ENCODE results near the gene PRKCE. TPM values are rescaled to one million over a fixed set of nuclear protein-coding genes. Genes with fewer than 3 reads are reported as not detected.

The PRKCE gene
- total and polyA plus RNA-seq, 4 experiments from 2014 or later, result 1.8 to 21.7 (median 11.0) TPM

DNA sequence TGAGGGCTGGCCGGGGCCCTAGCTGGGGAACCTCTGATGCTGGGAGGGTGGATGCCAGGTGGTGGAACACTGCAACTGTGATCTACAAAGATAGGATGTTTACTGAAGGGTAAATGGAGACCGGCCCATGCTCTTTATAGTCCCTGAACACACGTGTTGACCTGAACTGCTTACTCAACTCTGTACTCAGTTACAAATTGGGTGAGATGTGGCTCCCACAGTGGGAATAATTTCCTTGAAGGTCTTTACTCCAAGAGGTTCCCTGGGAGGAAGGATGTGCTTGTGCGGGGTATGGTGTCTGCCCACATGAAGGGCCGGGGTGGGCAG is 254.1 kb downstream of the PRKCE start:
- no peak overlapping the region for H3K4me3 ChIP-seq (ENCODE audit: low read length in 2 of 2)
- no peaks in the 10 kb centered on the region for H3K9me3 ChIP-seq (ENCODE audit: control insufficient read depth in 1 of 2, low read length in 2 of 2)
- no peaks in the 10 kb centered on the region for H3K4me1 ChIP-seq (ENCODE audit: insufficient read depth, low read length)
- H3K4me3 Mint-ChIP-seq, result no peak overlapping the region
- no peaks in the 10 kb centered on the region for H3K36me3 ChIP-seq (ENCODE audit: insufficient read depth, low read length)
- H3K27ac Mint-ChIP-seq, result no peak overlapping the region
- no peaks in the 10 kb centered on the region for H3K27me3 ChIP-seq (ENCODE audit: insufficient read depth, low read length)
- no peak overlapping the region for H3K27ac ChIP-seq (ENCODE audit: low read depth, low read length)
- no peak for DNase-seq
- no peaks in the 10 kb centered on the region for H3K9me3 Mint-ChIP-seq
- peaks cover 0 to 2% of the 10 kb centered on the region in 2 donors for H3K36me3 Mint-ChIP-seq
- ChIA-PET POLR2A (ENCODE audit: partially characterized antibody) (no interaction called here), CTCF (ENCODE audit: partially characterized antibody) (no interaction called here)
- intact Hi-C loops (cut with micrococcal nuclease), result no loop called here
- peaks cover 0 to under 1% (median 0%) of the 10 kb centered on the region in 4 donors for H3K4me1 Mint-ChIP-seq
- no peaks in the 10 kb centered on the region for H3K27me3 Mint-ChIP-seq

DNA sequence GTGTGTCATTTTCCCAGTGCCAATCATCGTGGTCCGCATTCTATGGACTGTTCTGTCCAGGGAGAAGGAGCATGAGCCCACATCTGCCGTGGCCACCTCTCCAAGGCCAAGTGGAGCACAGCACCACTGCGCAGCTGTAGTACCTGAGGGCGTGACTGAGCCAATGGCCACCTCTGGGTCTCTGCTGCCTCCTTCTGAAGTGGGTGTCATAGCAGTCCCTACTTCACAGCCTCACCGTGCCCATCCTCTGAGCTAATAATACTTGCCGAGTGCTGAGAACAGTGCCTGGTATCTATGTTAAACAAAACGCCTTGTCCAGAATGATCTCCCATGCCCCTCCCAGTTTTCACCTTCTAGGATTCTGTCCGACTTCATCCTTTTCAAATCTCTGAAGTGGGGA is 256.1 kb downstream of the PRKCE start:
- no peak for DNase-seq
- Histone ChIP-seq H3K36me3 (ENCODE audit: insufficient read depth, low read length) (no peaks in the 10 kb centered on the region), H3K9me3 (ENCODE audit: control insufficient read depth in 1 of 2, low read length in 2 of 2) (no peaks in the 10 kb centered on the region), H3K4me3 (ENCODE audit: low read length in 2 of 2) (no peak overlapping the region), H3K4me1 (ENCODE audit: insufficient read depth, low read length) (no peaks in the 10 kb centered on the region), H3K27me3 (ENCODE audit: insufficient read depth, low read length) (no peaks in the 10 kb centered on the region), H3K27ac (ENCODE audit: low read depth, low read length) (no peak overlapping the region)
- CTCF ChIA-PET (ENCODE audit: partially characterized antibody), result no interaction called here
- Mint-ChIP-seq H3K27me3 (no peaks in the 10 kb centered on the region), H3K9me3 (no peaks in the 10 kb centered on the region), H3K4me1 (peaks cover 0 to 3% (median 0%) of the 10 kb centered on the region in 4 donors), H3K27ac (no peak overlapping the region), H3K36me3 (peaks cover 0 to 4% of the 10 kb centered on the region in 2 donors), H3K4me3 (no peak overlapping the region)
- POLR2A ChIA-PET (ENCODE audit: partially characterized antibody), result no interaction called here
- intact Hi-C loops (cut with micrococcal nuclease), result no loop called here

DNA sequence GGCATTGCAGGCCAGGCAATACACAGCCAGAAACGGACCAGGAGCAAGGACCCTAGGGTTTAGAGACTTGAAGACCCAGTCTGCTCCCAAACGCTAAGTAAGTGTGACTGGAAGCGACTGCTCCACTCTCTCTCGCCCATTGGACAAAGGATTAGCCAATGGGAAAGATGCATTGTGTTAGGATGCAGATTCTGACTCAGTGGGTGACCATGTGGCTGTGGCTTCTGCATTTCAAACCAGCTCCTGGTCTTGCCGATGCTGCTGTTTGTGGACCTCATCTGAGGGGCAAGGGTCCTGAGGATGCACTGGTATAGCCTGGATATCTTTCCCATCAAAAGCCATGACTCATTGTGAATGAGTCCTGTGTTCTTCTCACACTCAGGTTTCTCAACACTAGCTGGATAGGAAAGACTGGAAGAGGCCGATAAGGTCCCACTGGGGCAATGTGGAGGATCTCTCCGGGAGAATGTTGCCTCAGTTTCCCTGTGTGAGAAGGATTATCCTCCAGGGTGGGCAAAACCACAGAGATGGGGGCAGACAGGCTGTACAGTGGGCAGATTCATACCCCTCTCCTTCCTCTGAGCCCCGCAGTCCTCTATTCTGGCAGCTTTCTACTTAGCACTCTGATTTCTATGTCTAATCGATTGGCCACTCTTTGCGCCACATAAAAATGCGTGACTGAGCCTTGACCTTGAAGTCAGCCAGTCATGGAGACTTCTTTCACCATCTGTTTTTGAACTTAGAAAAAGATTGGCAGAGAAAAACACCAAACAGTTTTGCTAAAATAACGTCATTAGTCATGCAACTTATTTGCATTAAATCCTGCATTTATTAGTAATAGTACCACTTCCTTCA is 257.1 kb downstream of the PRKCE start:
- Mint-ChIP-seq H3K27ac (no peak overlapping the region), H3K9me3 (no peaks in the 10 kb centered on the region), H3K4me1 (peaks cover 0 to 3% (median 0%) of the 10 kb centered on the region in 4 donors), H3K4me3 (no peak overlapping the region), H3K36me3 (peaks cover 0 to 4% of the 10 kb centered on the region in 2 donors), H3K27me3 (no peaks in the 10 kb centered on the region)
- intact Hi-C loops (cut with micrococcal nuclease), result no loop called here
- H3K4me1 ChIP-seq (ENCODE audit: insufficient read depth, low read length), result no peaks in the 10 kb centered on the region
- CTCF ChIA-PET (ENCODE audit: partially characterized antibody), result no interaction called here
- POLR2A ChIA-PET (ENCODE audit: partially characterized antibody), result no interaction called here
- no peak overlapping the region for H3K27ac ChIP-seq (ENCODE audit: low read depth, low read length)
- H3K4me3 ChIP-seq (ENCODE audit: low read length in 2 of 2), result no peak overlapping the region
- H3K9me3 ChIP-seq (ENCODE audit: control insufficient read depth in 1 of 2, low read length in 2 of 2), result no peaks in the 10 kb centered on the region
- no peaks in the 10 kb centered on the region for H3K36me3 ChIP-seq (ENCODE audit: insufficient read depth, low read length)
- DNase-seq, result no peak
- no peaks in the 10 kb centered on the region for H3K27me3 ChIP-seq (ENCODE audit: insufficient read depth, low read length)

DNA sequence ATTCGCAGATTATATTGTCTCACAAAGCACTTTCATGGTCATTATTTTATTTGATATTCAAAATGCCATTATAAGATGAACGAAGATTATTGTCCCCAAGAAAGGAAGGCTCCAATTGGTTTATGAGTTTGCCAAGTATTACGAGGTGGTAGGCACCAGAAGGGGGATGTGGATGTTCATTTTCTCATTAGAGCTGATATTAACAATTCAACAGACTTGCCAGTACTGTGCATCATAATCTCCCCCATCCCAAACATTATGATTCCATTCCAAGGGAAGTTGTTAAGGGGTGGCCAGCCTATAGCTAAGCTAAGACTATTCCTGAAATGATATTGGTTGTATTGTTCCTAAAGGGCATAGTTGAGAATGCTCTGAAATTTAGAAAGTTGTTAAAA is 257.7 kb downstream of the PRKCE start:
- H3K27ac Mint-ChIP-seq, result no peak overlapping the region
- no peaks in the 10 kb centered on the region for H3K9me3 Mint-ChIP-seq
- intact Hi-C loops (cut with micrococcal nuclease), result no loop called here
- H3K4me3 Mint-ChIP-seq, result no peak overlapping the region
- Histone ChIP-seq H3K36me3 (ENCODE audit: insufficient read depth, low read length) (no peaks in the 10 kb centered on the region), H3K27ac (ENCODE audit: low read depth, low read length) (no peak overlapping the region), H3K9me3 (ENCODE audit: control insufficient read depth in 1 of 2, low read length in 2 of 2) (no peaks in the 10 kb centered on the region), H3K4me1 (ENCODE audit: insufficient read depth, low read length) (no peaks in the 10 kb centered on the region), H3K27me3 (ENCODE audit: insufficient read depth, low read length) (no peaks in the 10 kb centered on the region), H3K4me3 (ENCODE audit: low read length in 2 of 2) (no peak overlapping the region)
- ChIA-PET CTCF (ENCODE audit: partially characterized antibody) (no interaction called here), POLR2A (ENCODE audit: partially characterized antibody) (no interaction called here)
- H3K4me1 Mint-ChIP-seq, result peaks cover 0 to 3% (median 0%) of the 10 kb centered on the region in 4 donors
- H3K27me3 Mint-ChIP-seq, result no peaks in the 10 kb centered on the region
- no peak for DNase-seq
- H3K36me3 Mint-ChIP-seq, result peaks cover 0 to 4% of the 10 kb centered on the region in 2 donors

DNA sequence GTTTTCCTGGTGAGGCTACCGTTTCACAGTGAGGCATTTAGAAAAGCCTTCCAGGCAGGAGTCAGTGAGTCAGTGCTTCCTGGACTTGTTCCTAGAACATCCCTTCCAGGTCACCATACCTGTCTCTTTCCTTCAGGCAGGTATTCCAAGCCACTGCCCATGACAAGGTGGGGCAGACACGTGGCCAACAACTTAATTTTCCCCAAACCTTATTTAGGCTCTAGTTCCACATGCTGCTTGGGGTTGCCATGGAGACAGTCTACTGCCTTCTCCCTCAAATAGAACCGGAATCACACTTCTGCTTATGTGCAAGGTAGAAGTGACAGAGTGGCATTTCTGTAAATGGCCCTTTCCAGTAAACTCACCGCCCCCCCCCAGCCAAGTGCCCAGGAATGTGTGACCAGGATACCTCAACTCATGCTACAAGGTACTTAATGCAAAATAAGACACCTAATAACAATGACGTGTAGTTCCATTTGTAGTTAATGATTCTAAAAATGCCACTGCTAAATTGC is 258.3 kb downstream of the PRKCE start:
- intact Hi-C loops (cut with micrococcal nuclease), result no loop called here
- H3K27ac Mint-ChIP-seq, result no peak overlapping the region
- H3K4me3 ChIP-seq (ENCODE audit: low read length in 2 of 2), result no peak overlapping the region
- H3K9me3 ChIP-seq (ENCODE audit: control insufficient read depth in 1 of 2, low read length in 2 of 2), result no peaks in the 10 kb centered on the region
- H3K36me3 Mint-ChIP-seq, result peaks cover 0 to 4% of the 10 kb centered on the region in 2 donors
- H3K36me3 ChIP-seq (ENCODE audit: insufficient read depth, low read length), result no peaks in the 10 kb centered on the region
- H3K4me3 Mint-ChIP-seq, result no peak overlapping the region
- no peak overlapping the region for H3K27ac ChIP-seq (ENCODE audit: low read depth, low read length)
- no peaks in the 10 kb centered on the region for H3K4me1 ChIP-seq (ENCODE audit: insufficient read depth, low read length)
- DNase-seq, result no peak
- CTCF ChIA-PET (ENCODE audit: partially characterized antibody), result no interaction called here
- no peaks in the 10 kb centered on the region for H3K27me3 ChIP-seq (ENCODE audit: insufficient read depth, low read length)
- H3K9me3 Mint-ChIP-seq, result peaks cover 0 to 2% (median 0%) of the 10 kb centered on the region in 8 donors
- H3K4me1 Mint-ChIP-seq, result peaks cover 0 to 3% (median under 1%) of the 10 kb centered on the region in 4 donors
- POLR2A ChIA-PET (ENCODE audit: partially characterized antibody), result no interaction called here
- no peaks in the 10 kb centered on the region for H3K27me3 Mint-ChIP-seq

DNA sequence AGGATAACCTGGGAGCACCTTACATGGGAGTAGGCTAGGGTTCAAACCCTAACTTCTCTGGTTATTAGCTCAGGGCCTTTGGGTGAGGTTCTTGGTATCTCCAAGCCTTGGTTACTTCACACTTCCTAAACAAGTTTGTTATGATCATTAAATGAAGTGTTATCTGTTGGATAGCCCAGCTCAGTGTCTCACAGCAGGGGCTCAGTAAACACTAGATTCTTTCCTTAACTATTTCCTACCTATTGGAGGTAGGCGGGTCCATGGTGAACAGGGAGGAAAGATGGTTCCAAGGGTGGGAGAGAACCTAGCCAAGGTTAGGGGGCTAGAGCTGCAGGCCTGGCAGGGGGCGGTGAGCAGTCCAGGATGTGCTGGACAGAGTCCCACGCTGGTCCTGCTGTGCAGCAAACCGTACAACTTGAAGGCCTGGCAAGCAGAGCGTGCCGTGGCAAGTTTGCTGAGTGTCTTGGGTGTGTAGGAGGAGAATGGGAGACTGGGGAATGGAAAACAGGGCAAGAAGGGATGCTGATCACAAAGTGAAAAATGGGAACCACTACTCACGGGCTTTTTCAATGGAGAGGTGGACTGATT is 259.1 kb downstream of the PRKCE start:
- Mint-ChIP-seq H3K27me3 (no peaks in the 10 kb centered on the region), H3K4me3 (no peak overlapping the region), H3K4me1 (peaks cover 0 to 3% (median under 1%) of the 10 kb centered on the region in 4 donors), H3K36me3 (peaks cover 0 to 5% of the 10 kb centered on the region in 2 donors), H3K27ac (peak overlapping the region in 1 of 7 donors; percentile 77), H3K9me3 (peaks cover 0 to 2% (median 0%) of the 10 kb centered on the region in 8 donors)
- H3K9me3 ChIP-seq (ENCODE audit: control insufficient read depth in 1 of 2, low read length in 2 of 2), result no peaks in the 10 kb centered on the region
- POLR2A ChIA-PET (ENCODE audit: partially characterized antibody), result no interaction called here
- no peaks in the 10 kb centered on the region for H3K4me1 ChIP-seq (ENCODE audit: insufficient read depth, low read length)
- DNase-seq, result no peak
- no peaks in the 10 kb centered on the region for H3K27me3 ChIP-seq (ENCODE audit: insufficient read depth, low read length)
- CTCF ChIA-PET (ENCODE audit: partially characterized antibody), result no interaction called here
- no peaks in the 10 kb centered on the region for H3K36me3 ChIP-seq (ENCODE audit: insufficient read depth, low read length)
- intact Hi-C loops (cut with micrococcal nuclease), result no loop called here
- H3K27ac ChIP-seq (ENCODE audit: low read depth, low read length), result no peak overlapping the region
- no peak overlapping the region for H3K4me3 ChIP-seq (ENCODE audit: low read length in 2 of 2)

DNA sequence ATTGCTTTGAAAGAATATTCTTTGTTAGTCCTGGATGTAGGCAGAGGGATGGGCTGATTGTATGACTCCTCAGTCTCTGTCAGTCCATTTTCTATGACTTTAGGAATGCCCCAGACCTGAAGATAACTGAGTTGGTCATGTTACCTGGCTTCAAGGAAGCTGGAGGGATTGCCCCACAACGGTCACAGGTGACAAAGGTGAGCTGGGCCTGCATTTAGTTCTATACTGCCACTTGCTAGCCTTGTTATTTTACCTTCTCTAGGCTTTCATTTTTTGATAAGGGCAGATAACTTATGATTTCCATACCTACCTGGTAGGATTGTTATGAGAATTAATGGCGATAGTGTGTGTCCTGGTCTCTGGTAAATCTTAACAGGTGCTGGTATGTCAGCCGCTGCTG is 260.1 kb downstream of the PRKCE start:
- no peaks in the 10 kb centered on the region for H3K9me3 ChIP-seq (ENCODE audit: control insufficient read depth in 1 of 2, low read length in 2 of 2)
- Mint-ChIP-seq H3K4me1 (peaks cover 0 to 3% (median under 1%) of the 10 kb centered on the region in 4 donors), H3K27ac (no peak overlapping the region), H3K27me3 (no peaks in the 10 kb centered on the region), H3K9me3 (peaks cover 0 to 2% (median 0%) of the 10 kb centered on the region in 8 donors), H3K36me3 (peaks cover 0 to 10% of the 10 kb centered on the region in 2 donors), H3K4me3 (no peak overlapping the region)
- H3K4me1 ChIP-seq (ENCODE audit: insufficient read depth, low read length), result no peaks in the 10 kb centered on the region
- ChIA-PET CTCF (ENCODE audit: partially characterized antibody) (no interaction called here), POLR2A (ENCODE audit: partially characterized antibody) (no interaction called here)
- no peaks in the 10 kb centered on the region for H3K36me3 ChIP-seq (ENCODE audit: insufficient read depth, low read length)
- no peak overlapping the region for H3K4me3 ChIP-seq (ENCODE audit: low read length in 2 of 2)
- intact Hi-C loops (cut with micrococcal nuclease), result no loop called here
- H3K27ac ChIP-seq (ENCODE audit: low read depth, low read length), result no peak overlapping the region
- DNase-seq, result no peak
- H3K27me3 ChIP-seq (ENCODE audit: insufficient read depth, low read length), result no peaks in the 10 kb centered on the region

Measured in CD4-positive, alpha-beta memory T cell (primary cell).